Spleen (tissue), 11 donors: ENCODE results near the gene PSORS1C2. TPM values are rescaled to one million over a fixed set of nuclear protein-coding genes. Genes with fewer than 3 reads are reported as not detected.
A peak's percentile ranks its signal among the peaks of the same experiment; 100 is the strongest.

Source experiments
- DNase-seq: peaks from one replicate; pipeline ENCODE4 v3.0.0-alpha.2; 2020
- H3K27ac ChIP-seq, 8 donors: fragments of 200-600 bp; sonication (generic) in 7 of 8; 1 replicate in 4 of 8; 2 replicates in 4 of 8; pipeline versions ENCODE4 v1.5.0 to v1.8.0; 2016 to 2021; ENCODE audit warnings: inconsistent platforms in 4 of 8, mild to moderate bottlenecking in 4 of 8, moderate library complexity in 1 of 8
- H3K27me3 ChIP-seq, 7 donors: fragments of 200-600 bp; sonication (generic) in 6 of 7; replicated peaks in 1 of 7; 1 replicate in 4 of 7; 2 replicates in 3 of 7; pipeline versions ENCODE4 v1.5.0 to v1.8.0; 2016 to 2021; ENCODE audit warnings: inconsistent platforms in 3 of 7, mild to moderate bottlenecking in 1 of 7
- H3K36me3 ChIP-seq, 6 donors: fragments of 200-600 bp; sonication (generic) in 5 of 6; 1 replicate in 4 of 6; 2 replicates in 2 of 6; pipeline versions ENCODE4 v1.5.0 to v1.8.0; 2016 to 2021; ENCODE audit warnings: inconsistent platforms in 2 of 6
- H3K4me1 ChIP-seq, 6 donors: fragments of 200-600 bp; sonication (generic) in 5 of 6; 1 replicate in 3 of 6; 2 replicates in 3 of 6; pipeline versions ENCODE4 v1.5.0 to v1.8.0; 2016 to 2021; ENCODE audit warnings: inconsistent platforms in 3 of 6
- H3K4me3 ChIP-seq, 8 donors: fragments of 200-600 bp; sonication (generic) in 7 of 8; 1 replicate in 4 of 8; 2 replicates in 4 of 8; pipeline versions ENCODE4 v1.5.0 to v1.8.0; 2016 to 2021; ENCODE audit warnings: inconsistent platforms in 4 of 8, mild to moderate bottlenecking in 4 of 8, moderate library complexity in 2 of 8
- H3K9me3 ChIP-seq, 8 donors: fragments of 200-600 bp; sonication (generic) in 7 of 8; 1 replicate in 4 of 8; 2 replicates in 4 of 8; pipeline versions ENCODE4 v1.5.0 to v1.8.0; 2016 to 2021; ENCODE audit warnings: inconsistent platforms in 4 of 8
- CTCF ChIP-seq, 11 experiments: fragments of 200-600 bp in 7 of 11; fragments of 450-650 bp in 4 of 11; sonication (generic) in 4 of 11; IDR thresholded peaks in 8 of 11; conservative IDR thresholded peaks in 3 of 11; 1 replicate in 7 of 11; 2 replicates in 4 of 11; pipeline versions ENCODE4 v1.4.0 to v1.8.0; 2016 to 2021; ENCODE audit warnings: antibody characterized with exemption in 11 of 11, inconsistent platforms in 4 of 11, mild to moderate bottlenecking in 1 of 11
- POLR2A ChIP-seq, 3 donors: fragments of 450-650 bp; IDR thresholded peaks; one replicate each; pipeline ENCODE4 v1.5.1; 2017; ENCODE audit warnings: antibody characterized with exemption in 3 of 3, mild to moderate bottlenecking in 1 of 3
- POLR2AphosphoS5 ChIP-seq, 3 donors: sonication (generic); formaldehyde crosslinking; IDR thresholded peaks; one replicate each; pipeline ENCODE4 v1.5.1; 2017; ENCODE audit warnings: antibody characterized with exemption in 3 of 3
- WGBS, 5 donors: extraction: QIAGEN DNeasy Blood & Tissue Kit in 3 of 5; methylation state at CpG; one replicate each; pipeline versions ENCODE4 v1.1.5 to v1.1.7; 2013 to 2018; 5-methylcytosine and 5-hydroxymethylcytosine counted together
- intact Hi-C: fragments of 100-400 bp; cut with DNase I; formaldehyde crosslinking; loops from one replicate; pipeline ENCODE4 v1.15.0; 2023; ENCODE audit warnings: low total_unique reads
- polyA plus RNA-seq, 3 donors: library from polyadenylated mRNA; stranded (reverse); fragments of 200-250 nt; gene quantifications; one replicate each; pipeline ENCODE4 v1.2.1, GENCODE V29; 2013
- total RNA-seq, 7 donors: library from RNA; depleted of rRNA in 3 of 7; stranded (reverse); fragments of >200 nt in 3 of 7; fragmentation: NEBNext Ultra II Directional in 4 of 7; extraction: Animal tissue kit (Norgen Biotek cat#: 25700) in 4 of 7; gene quantifications; one replicate each; pipeline versions ENCODE4 v1.1.0 to v1.2.1, GENCODE V29; 2016 to 2021
- donor health status: healthy with polysubstance abuse.
- donor health status: DM: no; HTN: no; CAD: no; lungs with moderate emphysema.
- donor health status: DM: no; HTN: no; CAD: no.
- donor health status: Bipolar disorder and iron deficiency.
- donor health status: healthy.
- donor health status: DM: no; HTN: no; CAD: no.
- donor health status: DM: yes; HTN: yes; CAD: no.

Gene PSORS1C2
- total and polyA plus RNA-seq, 10 donors: not detected

- no peaks in the 10 kb centered on the region for H3K9me3 ChIP-seq
- TF ChIP-seq POLR2AphosphoS5 (IDR thresholded peaks at IDR 0.05) (no peak), POLR2A (IDR thresholded peaks at IDR 0.05) (no peak), CTCF (IDR thresholded peaks at IDR 0.05 in 8 of 11, conservative IDR thresholded peaks at IDR 0.05 in 3 of 11) (no peak)
- intact Hi-C loops: no loop called here
- H3K27me3 ChIP-seq: peaks cover 0 to 20% (median 0%) of the 10 kb centered on the region in 7 donors
- H3K4me1 ChIP-seq: peaks cover 0 to 11% (median 0%) of the 10 kb centered on the region in 6 donors
- 75 to 82% (median 77%) methylated on average over 23 to 26 of the region's 26 CpGs for WGBS, 5 donors
- no peak for DNase-seq
- H3K4me3 ChIP-seq: no peak within 1 kb of the TSS
- no peak within 1 kb of the TSS for H3K27ac ChIP-seq
- H3K36me3 ChIP-seq: no peaks in the 10 kb centered on the region
These were observed 18.5 kb downstream of the PSORS1C2 start, which contains the start of gene CDSN for GRCh38 chr6:31120151-31120915. Gene CDSN, minus strand, starts transcription at chr6:31120446. Its CDS starts 27 bp downstream, at chr6:31120419.

GRCh38 chr6:31118178-31118577 is 20.7 kb downstream of the PSORS1C2 start:
- intact Hi-C loops: no loop called here
- DNase-seq: peak; percentile 46
- Histone ChIP-seq H3K4me1 (peaks cover 0 to 22% (median 0%) of the 10 kb centered on the region in 6 donors), H3K9me3 (no peaks in the 10 kb centered on the region), H3K36me3 (no peaks in the 10 kb centered on the region), H3K4me3 (no peak overlapping the region), H3K27ac (no peak overlapping the region), H3K27me3 (peaks cover 0 to 20% (median 0%) of the 10 kb centered on the region in 7 donors)
- TF ChIP-seq CTCF (IDR thresholded peaks at IDR 0.05 in 8 of 11, conservative IDR thresholded peaks at IDR 0.05 in 3 of 11): no peak
- no peak for TF ChIP-seq POLR2A (IDR thresholded peaks at IDR 0.05)
- no peak for TF ChIP-seq POLR2AphosphoS5 (IDR thresholded peaks at IDR 0.05)
- WGBS, 5 donors: 67 to 85% (median 72%) methylated on average over 6 to 7 of the region's 7 CpGs

GRCh38 chr6:31116661-31117385 is 22.0 kb downstream of the PSORS1C2 start:
- peak; percentile 69 for DNase-seq
- peak overlapping the region in 4 of 8 donors; percentile 2 to 56 (median 21) for H3K27ac ChIP-seq

More at GRCh38 chr6:31116661-31117385, 22.0 kb downstream of the PSORS1C2 start:
- Histone ChIP-seq H3K9me3 (no peaks in the 10 kb centered on the region), H3K4me3 (peak overlapping the region in 1 of 8 donors; percentile 23), H3K27me3 (peaks cover 0 to 28% (median 0%) of the 10 kb centered on the region in 7 donors), H3K4me1 (peaks cover 0 to 22% (median 0%) of the 10 kb centered on the region in 6 donors), H3K36me3 (no peaks in the 10 kb centered on the region)
- 74 to 82% (median 79%) methylated on average over 17 to 19 of the region's 19 CpGs for WGBS, 5 donors
- TF ChIP-seq CTCF (IDR thresholded peaks at IDR 0.05 in 8 of 11, conservative IDR thresholded peaks at IDR 0.05 in 3 of 11) (no peak), POLR2AphosphoS5 (IDR thresholded peaks at IDR 0.05) (peak; percentile 41 to 69 (median 64))
- intact Hi-C loops: no loop called here
